ENCODE results near the gene NPTN.
"Not testable (repeated sequence)": the region's sequence is repeated elsewhere in the genome, so short reads cannot be mapped to it uniquely, and the experiment has no call there.

NPTN gene

DNA sequence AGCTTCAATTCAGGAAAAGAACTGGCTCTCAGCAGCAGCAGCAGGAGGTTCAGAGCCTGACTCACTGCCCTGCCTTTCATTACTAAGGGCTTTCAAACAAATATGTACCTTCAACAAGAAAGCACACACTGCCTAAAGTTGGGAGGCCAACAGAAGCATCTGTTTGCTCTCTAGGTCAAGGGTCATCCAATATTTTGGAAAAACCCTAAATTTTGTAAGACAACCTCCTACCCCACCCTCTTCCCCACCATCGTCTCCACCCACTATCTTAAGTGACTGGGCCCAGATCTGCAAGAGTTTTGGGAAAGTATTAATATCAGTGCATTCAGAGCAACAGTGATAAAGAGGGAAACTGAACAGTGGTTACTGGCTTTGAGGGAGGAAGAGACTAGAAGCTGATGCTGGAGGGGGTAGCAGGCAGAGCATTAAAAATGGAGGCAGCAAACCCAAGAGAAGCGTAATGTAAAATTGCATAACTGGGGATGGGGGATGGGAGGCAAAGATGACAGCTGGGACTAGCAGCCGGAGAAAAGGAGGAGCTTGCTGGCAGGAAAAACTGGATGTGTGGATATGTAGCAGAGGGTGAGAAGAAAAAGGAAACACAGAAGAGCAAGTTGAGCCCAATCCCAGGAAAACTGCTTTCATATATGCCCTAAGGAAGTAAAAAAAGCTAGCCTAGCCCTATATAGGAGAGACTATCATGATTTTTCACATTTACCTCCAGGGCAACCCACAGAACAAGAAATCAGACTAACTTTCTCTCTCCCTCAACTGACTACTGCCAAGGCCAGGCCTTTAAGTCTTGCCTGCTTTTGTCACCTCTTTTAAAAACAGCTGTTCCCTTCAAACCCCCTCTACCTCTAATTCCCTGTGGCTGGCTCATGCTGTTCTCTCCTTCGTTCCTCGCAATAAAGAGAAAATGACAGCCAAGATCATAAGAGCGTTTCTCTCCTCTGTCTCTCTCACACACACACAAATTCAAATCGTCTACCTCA is 31.4 kb downstream of the NPTN start:
- no peak for DNase-seq (ENCODE audit: low read depth in 2 of 2)

DNA sequence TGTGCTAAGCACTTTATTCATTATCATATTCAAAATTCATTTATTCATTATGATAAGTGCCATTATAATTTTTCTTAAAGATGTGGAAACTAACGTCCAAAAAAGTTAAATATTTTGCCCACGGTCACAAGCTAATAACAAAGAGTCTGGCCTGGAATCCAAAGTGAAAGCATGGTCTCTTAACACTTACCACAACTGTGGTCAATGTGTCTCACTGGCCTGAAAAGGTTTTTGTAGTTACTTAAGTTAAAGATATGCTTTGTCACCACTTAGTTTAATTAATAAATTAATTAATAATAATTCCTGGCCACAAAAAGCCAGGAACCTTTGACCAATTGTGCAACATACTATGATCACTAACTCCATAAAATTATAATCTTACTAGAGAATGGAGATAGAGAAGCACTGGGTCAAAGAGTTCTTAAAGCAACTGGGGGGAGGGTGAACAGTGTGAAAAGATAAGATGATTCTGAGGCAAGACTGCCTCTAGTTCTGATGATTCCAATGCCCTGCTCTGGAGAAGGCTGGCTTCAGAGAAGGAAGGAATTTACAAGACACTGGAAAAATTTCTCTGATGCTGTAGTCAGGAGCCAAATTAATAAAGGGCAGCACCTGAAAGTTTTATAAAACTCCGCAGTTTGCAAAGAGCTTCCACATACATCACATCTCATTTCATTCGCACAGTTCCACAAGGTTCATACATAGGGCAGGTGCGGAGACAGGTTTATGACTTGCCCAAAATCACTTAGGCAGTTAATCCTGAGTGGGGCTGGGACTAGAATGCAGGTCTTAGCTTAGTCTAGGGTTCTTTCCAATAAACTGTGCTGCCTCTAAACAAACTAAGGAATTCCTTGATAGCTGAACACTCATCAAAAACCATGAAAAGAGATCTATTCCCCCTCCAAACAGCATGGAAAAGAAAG is 32.5 kb downstream of the NPTN start:
- no peak for DNase-seq (ENCODE audit: low read depth in 2 of 2)

GRCh38 chr15:73599934-73600333 is 33.3 kb downstream of the NPTN start:
- DNase-seq (ENCODE audit: low read depth in 2 of 2) = no peak

DNA sequence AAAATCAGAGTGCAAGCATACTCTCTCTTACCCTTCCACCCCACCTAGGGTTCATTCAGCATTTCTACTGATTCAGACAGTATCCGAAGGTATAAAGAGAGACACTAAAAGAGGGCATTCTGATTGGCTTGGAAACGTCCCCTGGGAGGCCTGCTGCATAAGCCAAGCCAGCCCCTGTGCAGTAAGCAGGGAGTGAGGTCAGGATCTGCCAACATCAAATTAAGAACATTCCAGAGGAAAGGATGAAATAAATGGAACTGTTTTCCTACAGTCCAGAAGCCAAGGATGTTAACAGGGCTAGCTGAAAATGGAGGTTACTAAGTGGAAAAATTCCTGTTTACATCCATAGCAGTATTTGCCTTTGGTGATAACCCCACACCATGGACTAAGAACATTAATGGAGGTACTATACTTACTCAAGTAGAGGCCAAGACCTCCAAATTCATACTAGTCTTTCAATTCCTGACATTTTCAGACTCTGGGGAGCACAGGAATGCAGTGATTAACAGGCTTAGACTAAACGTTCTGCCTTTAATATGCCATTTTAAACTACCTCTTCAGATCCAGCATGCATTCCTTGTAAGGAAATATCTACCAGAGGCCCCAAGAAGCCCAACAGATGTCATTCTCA is 34.5 kb downstream of the NPTN start:
- no peak for DNase-seq (ENCODE audit: low read depth in 2 of 2)

DNA sequence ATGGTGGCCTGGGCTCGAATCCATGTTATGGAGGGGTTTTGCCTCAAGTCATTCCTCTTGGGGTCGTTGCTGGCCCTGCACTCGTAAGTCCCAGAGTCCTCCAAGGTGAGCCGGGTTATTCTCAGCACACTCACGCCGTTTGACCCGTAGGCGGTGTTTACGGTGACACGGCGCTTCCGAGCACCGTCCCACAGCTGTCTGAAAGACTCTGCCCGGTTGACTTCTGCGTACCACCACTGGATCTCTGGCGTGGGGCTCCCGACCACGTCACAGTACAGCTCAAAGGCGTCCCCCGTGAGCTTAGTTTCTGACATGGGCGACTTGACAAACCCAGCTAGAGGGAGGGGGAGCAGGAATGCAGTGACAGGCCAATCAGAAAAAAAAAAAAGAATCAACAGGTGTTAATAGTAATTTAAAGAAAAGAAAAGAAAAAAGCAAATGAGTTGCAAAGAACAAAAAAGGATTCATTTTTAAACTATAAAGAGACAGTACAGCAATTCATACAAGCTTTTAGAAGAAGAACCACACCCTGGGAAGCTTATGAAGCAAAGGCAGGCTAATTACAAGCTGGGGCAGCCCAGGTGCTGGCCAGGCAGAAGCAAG is 36.1 kb downstream of the NPTN start:
- no peak for DNase-seq (ENCODE audit: low read depth in 2 of 2)

GRCh38 chr15:73596174-73596573 is 37.0 kb downstream of the NPTN start:
- DNase-seq (ENCODE audit: low read depth in 2 of 2) = no peak

DNA sequence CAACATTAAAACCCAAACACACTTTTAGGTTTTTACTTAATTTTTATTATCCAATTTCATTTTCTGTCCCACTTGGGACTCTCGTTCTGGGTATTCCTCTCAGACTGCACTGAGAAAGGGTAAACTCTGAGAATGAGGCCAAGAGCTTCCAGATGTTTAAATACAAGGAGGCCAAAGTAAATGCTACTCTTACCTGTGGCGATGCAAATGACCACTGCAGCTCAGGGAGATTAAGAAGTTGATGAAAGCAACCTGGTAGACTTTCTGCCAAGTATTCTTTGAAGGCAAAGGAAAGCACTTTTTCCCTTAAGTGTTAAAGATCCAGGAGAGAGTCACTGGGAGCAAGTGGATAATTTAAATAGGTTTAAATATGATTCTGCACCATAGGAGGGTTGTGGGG is 39.1 kb downstream of the NPTN start:
- DNase-seq (ENCODE audit: low read depth in 2 of 2) = no peak

DNA sequence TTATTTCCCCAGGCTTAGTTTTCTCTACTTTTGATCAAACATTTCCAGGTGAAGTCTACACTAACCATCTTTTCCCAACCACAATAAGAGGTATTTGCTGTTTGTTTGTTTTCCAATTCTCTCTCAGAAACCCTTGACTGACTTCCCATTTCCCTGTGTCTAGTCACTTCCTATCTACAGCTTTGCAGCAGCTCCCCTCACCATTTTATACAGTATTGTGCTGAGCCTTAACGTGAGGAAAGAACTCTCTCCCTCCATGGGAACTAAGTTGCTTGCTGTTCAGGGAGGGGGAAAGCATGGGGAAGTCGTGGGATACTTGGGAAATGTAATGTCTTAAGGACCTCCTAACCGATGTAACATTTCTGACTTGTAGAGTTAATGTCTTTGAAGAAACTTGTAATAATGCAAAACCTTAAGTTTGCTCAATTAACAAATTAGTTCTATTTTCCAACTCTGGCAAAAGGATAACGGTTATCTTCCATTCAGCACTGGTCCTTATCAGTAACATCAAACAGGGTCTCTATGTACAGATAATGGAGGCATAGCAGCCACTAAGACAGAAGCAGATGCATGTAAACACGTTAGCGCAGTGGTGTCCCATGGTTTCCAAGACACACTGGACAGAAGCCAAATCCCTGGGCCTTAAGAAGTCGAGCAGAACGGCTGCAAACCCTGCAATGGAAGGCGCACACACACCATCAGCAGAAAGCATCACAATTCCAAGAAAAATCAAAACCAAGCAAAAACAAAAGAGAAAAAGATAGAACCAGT is 39.7 kb downstream of the NPTN start:
- DNase-seq (ENCODE audit: low read depth in 2 of 2) = no peak

DNA sequence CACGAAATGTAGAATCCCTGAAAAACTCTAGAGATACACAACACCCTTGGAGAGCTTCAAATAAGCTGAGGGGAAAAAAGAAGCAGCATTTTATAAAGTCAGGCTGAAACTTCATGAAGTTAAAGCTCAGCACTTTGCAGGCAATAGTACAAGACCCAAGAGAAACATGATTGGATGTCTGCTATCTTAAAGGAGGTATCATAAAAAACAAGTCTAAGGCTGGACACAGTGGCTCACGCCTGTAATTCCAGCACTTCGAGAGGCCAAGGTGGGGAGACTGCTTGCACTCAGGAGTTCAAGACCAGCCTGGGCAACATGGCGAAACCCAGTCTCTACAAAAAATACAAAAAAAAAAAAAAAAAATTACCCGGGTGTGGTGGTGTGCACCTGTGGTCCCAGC is 42.9 kb downstream of the NPTN start:
- no peak for DNase-seq (ENCODE audit: low read depth in 2 of 2)

- no peak for DNase-seq (ENCODE audit: low read depth in 2 of 2)
Measured at GRCh38 chr15:73589766-73590165, 43.4 kb downstream of the NPTN start.

GRCh38 chr15:73585871-73586654 is 47.1 kb downstream of the NPTN start:
- DNase-seq (ENCODE audit: low read depth in 2 of 2) = no peak

DNA sequence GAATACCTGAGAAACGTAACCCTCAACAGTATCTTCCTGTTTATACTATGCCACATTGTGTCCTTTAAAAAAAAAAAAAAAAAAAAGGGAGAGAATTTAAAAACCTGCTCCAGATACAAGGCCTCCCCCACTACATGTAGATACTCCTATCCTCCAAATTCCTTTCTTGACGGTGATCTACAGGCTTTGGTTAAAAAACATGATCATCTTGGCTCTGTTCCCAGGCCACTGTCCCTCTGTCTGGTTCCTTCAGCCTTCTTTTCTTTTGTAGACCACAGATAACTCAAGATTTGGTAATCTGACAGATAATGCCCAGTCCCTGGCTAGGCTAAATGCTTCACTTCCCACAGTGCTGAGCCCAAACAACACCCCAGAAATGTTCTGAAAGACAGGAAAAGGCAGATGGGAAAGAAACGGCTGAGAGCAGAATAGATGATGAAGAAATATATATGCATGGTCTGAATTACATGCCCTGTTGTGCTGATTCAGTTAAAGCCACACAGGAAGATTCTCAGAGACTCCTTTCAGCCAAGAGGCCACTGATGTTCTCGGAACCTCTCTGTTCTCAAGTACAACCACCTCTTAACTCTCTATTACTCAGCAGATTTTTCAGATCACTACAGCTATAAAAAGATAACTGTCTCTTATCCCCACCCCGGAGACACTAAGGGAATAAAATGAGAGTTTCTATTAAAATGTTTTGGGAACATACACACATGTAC is 48.3 kb downstream of the NPTN start:
- DNase-seq (ENCODE audit: low read depth in 2 of 2) = no peak

GRCh38 chr15:73583544-73583943 is 49.6 kb downstream of the NPTN start:
- DNase-seq (ENCODE audit: low read depth in 2 of 2) = no peak

- DNase-seq (ENCODE audit: low read depth in 2 of 2) = no peak
Measured at GRCh38 chr15:73582851-73583379, 50.3 kb downstream of the NPTN start.

DNA sequence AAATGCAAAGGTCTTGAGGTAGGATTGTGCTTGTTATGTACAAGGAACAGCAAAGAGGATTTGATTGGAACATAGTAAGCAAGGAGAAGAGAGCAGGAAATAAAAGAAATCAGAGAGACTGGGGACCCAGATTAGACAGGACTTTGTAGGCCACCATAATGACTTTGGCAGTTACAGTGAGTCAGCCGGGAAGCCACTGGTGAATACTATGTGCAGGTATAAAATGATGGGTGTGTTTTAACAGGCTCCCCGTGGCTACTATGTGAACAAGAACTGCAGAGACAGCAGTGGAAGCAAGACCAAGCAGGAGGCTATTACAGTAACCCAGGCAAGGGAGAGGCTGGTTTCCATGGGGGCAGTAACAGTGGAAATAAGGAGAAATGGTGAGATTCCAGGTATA is 55.2 kb downstream of the NPTN start:
- no peak for DNase-seq (ENCODE audit: low read depth in 2 of 2)

- DNase-seq (ENCODE audit: low read depth in 2 of 2) = not testable (repeated sequence)
Measured at GRCh38 chr15:73577593-73577992, 55.6 kb downstream of the NPTN start.

DNA sequence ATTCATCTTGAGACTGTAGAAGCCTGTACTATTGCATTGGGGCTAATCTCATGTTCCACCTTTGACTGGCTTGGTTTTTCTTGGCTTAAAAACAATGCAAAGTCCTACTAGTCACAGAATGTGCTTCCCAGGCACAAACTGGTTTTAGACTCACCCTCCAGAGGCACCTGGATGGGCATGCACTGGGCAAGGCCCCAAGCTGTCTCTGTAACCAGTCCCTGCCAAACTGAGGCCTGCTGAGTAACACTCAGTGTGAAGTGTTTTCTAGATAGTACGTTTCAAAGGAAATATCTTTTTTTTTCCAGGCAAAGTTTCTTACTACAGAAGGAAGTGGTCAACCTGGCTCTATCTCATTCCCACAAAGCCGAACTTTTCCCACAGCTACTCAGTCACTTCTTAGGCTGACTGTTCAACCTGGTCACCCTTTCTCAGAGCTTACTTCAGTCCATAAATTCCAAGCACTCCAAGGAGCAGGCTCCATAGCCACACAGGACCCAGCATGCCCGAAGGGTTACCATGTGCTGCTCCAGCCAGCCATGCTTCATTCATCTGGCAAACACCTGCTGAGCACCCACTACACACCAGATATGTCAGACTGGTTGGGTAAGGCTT is 57.4 kb downstream of the NPTN start:
- no peak for DNase-seq (ENCODE audit: low read depth in 2 of 2)

DNA sequence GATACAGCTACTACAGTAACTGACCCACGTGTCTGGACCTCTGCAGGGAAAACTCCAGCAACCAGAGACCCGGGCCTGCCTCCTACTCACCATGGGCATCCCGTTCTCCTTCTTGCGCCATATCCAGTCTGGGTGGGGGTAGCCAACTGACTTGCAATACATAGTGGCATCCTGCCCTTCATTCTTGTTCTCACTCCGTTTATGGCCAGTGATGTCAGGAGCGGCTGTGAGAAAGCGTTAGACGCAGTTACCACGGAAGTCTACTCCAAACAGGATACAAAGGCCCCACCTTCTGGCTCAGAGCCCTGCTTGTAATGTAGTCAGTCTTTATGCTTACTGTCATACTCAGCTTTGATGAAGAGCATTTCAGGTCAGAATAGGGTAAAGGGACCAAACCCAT is 59.6 kb downstream of the NPTN start:
- DNase-seq (ENCODE audit: low read depth in 2 of 2) = no peak

- no peak for DNase-seq (ENCODE audit: low read depth in 2 of 2)
Measured at GRCh38 chr15:73573037-73573436, 60.2 kb downstream of the NPTN start.
